ENCODE measurements around the gene ODAD2. TPM values are rescaled to one million over a fixed set of nuclear protein-coding genes. Genes with fewer than 3 reads are reported as not detected.

ODAD2 gene, protein sequence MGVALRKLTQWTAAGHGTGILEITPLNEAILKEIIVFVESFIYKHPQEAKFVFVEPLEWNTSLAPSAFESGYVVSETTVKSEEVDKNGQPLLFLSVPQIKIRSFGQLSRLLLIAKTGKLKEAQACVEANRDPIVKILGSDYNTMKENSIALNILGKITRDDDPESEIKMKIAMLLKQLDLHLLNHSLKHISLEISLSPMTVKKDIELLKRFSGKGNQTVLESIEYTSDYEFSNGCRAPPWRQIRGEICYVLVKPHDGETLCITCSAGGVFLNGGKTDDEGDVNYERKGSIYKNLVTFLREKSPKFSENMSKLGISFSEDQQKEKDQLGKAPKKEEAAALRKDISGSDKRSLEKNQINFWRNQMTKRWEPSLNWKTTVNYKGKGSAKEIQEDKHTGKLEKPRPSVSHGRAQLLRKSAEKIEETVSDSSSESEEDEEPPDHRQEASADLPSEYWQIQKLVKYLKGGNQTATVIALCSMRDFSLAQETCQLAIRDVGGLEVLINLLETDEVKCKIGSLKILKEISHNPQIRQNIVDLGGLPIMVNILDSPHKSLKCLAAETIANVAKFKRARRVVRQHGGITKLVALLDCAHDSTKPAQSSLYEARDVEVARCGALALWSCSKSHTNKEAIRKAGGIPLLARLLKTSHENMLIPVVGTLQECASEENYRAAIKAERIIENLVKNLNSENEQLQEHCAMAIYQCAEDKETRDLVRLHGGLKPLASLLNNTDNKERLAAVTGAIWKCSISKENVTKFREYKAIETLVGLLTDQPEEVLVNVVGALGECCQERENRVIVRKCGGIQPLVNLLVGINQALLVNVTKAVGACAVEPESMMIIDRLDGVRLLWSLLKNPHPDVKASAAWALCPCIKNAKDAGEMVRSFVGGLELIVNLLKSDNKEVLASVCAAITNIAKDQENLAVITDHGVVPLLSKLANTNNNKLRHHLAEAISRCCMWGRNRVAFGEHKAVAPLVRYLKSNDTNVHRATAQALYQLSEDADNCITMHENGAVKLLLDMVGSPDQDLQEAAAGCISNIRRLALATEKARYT
- total RNA-seq: 0.80 and 1.7 TPM in 2 replicates

DNA sequence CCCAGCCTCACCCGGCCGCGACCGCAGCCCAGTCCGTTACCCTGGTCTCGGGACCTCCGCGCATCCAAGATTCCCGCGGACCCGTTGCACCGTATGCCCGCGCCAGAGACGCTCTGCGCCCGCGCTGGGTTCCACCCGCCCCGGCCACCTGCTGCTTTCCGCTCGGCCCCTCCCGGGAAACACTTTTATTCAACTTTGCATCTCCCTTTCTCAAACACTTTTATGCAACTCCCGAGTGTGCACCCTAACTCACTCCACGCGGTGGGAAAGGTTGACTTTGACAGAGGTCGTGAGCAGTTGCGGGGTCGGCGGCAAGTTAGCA is at the start of gene ODAD2:
Gene ODAD2 (minus strand): TSS at position 126 of the 322 bp plus-strand sequence. CDS start 3,937 bp downstream, outside the sequence.
- H3K4me3 ChIP-seq (ENCODE audit: low read depth, low read length): peak within 1 kb of the TSS; percentile 65
- TF ChIP-seq, protein P1, sequence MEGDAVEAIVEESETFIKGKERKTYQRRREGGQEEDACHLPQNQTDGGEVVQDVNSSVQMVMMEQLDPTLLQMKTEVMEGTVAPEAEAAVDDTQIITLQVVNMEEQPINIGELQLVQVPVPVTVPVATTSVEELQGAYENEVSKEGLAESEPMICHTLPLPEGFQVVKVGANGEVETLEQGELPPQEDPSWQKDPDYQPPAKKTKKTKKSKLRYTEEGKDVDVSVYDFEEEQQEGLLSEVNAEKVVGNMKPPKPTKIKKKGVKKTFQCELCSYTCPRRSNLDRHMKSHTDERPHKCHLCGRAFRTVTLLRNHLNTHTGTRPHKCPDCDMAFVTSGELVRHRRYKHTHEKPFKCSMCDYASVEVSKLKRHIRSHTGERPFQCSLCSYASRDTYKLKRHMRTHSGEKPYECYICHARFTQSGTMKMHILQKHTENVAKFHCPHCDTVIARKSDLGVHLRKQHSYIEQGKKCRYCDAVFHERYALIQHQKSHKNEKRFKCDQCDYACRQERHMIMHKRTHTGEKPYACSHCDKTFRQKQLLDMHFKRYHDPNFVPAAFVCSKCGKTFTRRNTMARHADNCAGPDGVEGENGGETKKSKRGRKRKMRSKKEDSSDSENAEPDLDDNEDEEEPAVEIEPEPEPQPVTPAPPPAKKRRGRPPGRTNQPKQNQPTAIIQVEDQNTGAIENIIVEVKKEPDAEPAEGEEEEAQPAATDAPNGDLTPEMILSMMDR (conservative IDR thresholded peaks at IDR 0.05; ENCODE audit: low read depth, low read length): no peak
- DNase-seq (ENCODE audit: low read depth): no peak

DNA sequence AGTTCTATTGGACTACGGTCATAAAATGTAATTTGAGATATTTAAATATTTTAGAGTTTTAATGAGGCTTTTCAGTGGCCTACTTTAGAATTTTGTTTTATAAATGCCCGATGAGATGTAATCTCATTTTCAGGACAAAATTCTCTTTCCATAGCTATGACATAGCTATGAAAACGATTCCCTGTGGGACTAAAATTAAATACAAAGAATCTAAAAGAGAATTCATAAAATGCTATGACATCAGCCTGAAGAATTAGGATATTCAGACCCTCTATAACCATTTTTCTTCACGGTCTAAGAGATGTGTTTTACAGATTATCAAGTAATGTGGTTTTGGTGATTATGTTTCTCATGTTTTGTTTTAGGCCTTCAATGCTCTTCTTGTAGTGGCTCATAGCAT is 48.2 kb upstream of the ODAD2 start:
- no peak overlapping the region for H3K4me3 ChIP-seq (ENCODE audit: low read depth, low read length)
- TF ChIP-seq, protein P1 (conservative IDR thresholded peaks at IDR 0.05; ENCODE audit: low read depth, low read length): no peak
- DNase-seq (ENCODE audit: low read depth): no peak

DNA sequence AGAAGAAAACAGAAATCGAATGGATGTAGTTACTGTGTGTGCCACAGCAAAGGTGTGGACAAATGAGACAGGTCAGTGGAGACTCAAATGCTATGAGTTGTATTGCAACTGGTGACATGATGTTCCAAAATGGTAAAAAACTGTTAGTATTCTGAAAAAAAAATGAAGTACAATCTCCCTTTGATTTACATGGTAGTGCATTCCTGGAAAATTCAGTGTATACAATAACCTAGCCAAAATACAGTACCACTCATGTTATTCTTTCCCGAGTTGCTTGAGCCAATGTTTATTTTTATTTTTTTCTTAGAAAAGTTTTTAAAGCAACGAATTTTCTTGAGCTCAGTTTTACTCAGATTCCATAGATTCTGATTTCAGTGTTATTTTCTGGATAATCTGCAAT is 47.7 kb upstream of the ODAD2 start:
- TF ChIP-seq, protein P1 (conservative IDR thresholded peaks at IDR 0.05; ENCODE audit: low read depth, low read length): no peak

DNA sequence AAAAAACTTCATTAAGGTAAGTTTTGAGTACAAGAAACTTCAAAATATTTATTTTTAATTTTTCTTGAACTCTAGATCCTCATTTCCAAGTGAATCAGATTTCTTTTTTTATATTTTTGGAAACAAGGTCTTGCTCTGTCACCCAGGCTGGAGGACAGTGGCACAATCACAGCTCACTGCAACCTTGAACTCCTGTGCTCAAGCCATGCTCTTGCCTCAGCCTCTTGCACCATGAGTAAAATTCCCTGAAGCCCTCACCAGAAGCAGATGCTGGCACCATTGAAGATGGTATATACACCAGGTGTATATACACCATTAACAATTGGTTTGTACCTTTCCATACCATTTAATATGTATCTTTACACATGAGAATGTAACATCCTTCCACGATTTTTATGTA is 45.1 kb upstream of the ODAD2 start:
- H3K4me3 ChIP-seq (ENCODE audit: low read depth, low read length): no peak overlapping the region
- DNase-seq (ENCODE audit: low read depth): no peak
- TF ChIP-seq, protein P1 (conservative IDR thresholded peaks at IDR 0.05; ENCODE audit: low read depth, low read length): no peak

More for the DNA sequence above, 47.7 kb upstream of the ODAD2 start:
- DNase-seq (ENCODE audit: low read depth): no peak
- no peak overlapping the region for H3K4me3 ChIP-seq (ENCODE audit: low read depth, low read length)

DNA sequence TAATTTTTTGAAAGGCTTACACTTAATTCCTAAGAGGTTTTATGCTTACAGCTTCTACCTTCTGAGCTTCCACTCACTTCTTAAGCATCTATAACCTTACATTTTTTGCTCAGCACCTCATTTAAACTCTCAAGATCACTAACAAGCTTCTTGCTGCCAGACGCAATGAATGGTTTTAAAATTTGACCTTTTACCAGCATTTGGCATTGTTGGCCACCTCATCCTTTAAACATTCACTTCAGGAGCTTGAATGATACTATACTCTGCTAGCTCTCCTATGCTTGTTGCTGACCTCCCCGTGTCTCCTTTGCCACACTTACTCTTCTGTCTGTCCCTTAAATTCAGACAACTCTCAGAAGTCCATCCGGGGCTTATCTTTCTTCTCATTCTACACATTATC is 37.7 kb upstream of the ODAD2 start:
- H3K4me3 ChIP-seq (ENCODE audit: low read depth, low read length): no peak overlapping the region
- peak; percentile 0 for DNase-seq (ENCODE audit: low read depth)
- TF ChIP-seq, protein P1 (conservative IDR thresholded peaks at IDR 0.05; ENCODE audit: low read depth, low read length): no peak

DNA sequence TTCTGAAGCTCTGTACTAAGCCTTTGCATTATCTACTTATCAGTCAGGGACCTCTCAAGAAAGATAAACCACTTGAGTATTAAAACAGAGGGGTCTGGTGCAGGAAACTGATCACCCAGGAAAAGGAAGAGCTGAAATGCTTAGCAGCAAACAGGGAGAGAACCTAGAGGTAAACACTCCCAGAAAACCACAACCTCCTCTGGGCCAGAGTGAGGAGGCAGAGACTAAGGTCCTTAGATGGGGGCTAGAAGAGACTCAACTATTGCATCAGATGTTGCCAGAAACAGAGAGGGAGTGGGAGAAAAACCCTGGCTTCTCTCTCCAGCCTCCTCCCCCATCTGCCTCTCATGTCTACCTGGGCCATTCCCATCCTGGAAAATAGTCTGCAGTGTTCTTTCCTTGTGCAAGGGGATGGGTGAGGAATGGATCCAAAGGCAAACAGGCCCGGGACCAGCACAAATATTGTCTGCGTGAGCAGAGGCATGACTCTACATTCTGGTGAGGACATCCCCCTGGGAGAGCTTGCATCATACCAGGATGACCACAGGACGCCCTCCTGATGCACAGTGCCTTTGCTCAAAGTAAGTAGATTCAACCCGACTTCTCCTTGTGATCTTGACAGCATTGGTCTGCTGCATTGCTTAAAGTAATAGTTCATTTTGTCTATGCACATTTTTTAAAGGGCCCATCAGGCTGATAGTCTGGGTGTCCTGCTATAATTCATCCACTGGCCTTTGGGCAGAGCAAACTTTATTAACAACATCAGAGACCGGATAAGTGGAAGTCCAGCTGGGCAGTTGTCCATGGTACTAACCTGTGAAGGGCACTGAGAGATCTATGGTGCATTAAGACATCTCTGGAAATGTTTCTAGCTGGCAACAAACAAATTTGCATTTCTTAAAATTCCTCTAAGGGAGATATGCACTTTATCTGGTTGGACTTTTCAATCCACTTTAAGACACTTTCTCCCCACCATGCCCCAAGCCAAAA is 22.4 kb upstream of the ODAD2 start:
- TF ChIP-seq, protein P1 (conservative IDR thresholded peaks at IDR 0.05; ENCODE audit: low read depth, low read length): no peak

More for the DNA sequence above, 22.4 kb upstream of the ODAD2 start:
- no peak overlapping the region for H3K4me3 ChIP-seq (ENCODE audit: low read depth, low read length)
- no peak for DNase-seq (ENCODE audit: low read depth)
